ENCODE data around the gene TCTN1. TPM values are rescaled to one million over a fixed set of nuclear protein-coding genes. Genes with fewer than 3 reads are reported as not detected.
"Not testable (repeated sequence)": the region's sequence is repeated elsewhere in the genome, so short reads cannot be mapped to it uniquely, and the experiment has no call there.

TCTN1 gene
- total and polyA plus RNA-seq, 11 donors, result 12.6 to 27.7 (median 19.0) TPM

DNA sequence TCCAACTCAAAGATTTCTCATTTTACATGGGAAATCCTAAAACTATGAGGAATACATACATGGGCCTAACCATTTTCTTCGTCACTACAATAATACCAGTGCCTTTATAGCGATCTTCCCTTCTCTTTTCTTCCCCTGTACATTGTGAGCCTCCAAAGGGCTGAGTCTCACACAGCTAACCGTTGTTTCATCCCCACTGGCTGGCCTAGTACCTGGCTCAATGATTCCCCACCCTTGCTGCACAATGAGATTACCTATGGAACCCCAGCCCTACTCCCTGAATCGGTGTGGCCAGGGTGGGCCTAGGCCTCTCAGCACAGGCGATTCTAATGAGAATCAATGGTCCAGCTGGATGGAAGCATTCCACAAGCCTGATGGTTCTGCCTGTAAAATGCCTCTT, 46.9 kb upstream of the TCTN1 start:
- TF ChIP-seq POLR2A (IDR thresholded peaks at IDR 0.05), result no peak
- TF ChIP-seq, protein P1, sequence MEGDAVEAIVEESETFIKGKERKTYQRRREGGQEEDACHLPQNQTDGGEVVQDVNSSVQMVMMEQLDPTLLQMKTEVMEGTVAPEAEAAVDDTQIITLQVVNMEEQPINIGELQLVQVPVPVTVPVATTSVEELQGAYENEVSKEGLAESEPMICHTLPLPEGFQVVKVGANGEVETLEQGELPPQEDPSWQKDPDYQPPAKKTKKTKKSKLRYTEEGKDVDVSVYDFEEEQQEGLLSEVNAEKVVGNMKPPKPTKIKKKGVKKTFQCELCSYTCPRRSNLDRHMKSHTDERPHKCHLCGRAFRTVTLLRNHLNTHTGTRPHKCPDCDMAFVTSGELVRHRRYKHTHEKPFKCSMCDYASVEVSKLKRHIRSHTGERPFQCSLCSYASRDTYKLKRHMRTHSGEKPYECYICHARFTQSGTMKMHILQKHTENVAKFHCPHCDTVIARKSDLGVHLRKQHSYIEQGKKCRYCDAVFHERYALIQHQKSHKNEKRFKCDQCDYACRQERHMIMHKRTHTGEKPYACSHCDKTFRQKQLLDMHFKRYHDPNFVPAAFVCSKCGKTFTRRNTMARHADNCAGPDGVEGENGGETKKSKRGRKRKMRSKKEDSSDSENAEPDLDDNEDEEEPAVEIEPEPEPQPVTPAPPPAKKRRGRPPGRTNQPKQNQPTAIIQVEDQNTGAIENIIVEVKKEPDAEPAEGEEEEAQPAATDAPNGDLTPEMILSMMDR (IDR thresholded peaks at IDR 0.05), result no peak
- WGBS, 4 donors, result 92 to 98% (median 94%) methylated on average over 5 of the region's 5 CpGs
- peak overlapping the region in 4 of 12 donors; percentile 41 to 76 (median 66) for H3K27ac ChIP-seq
- DNase-seq, result no peak
- no peak overlapping the region for H3K4me3 ChIP-seq
- H3K9me3 ChIP-seq, result peaks cover 0 to 18% (median 7%) of the 10 kb centered on the region in 12 donors
- intact Hi-C loops (cut with DNase I), result no loop called here
- H3K4me1 ChIP-seq, result peaks cover 0 to 52% (median 32%) of the 10 kb centered on the region in 12 donors
- H3K27me3 ChIP-seq, result no peaks in the 10 kb centered on the region
- no peaks in the 10 kb centered on the region for H3K36me3 ChIP-seq
- ATAC-seq, result peak in 2 of 4 donors; percentile 6 to 31

DNA sequence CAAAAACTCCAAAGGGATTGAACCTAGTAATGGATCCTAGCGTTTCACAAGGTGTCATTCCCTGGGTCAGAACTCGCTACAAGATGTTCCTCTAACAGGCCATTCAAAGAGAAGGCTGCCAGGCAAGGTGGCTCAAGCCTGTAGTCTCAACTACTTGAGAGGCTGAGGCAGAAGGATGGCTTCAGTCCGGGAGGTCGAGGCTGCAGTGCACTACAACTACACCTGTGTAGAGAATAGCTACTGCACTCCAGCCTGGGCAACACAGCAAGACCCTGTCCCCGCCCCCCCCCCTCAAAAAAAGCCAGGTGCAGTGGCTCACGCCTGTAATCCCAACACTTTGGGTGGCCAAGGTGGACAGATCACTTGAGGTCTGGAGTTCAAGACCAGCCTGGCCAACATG, 45.2 kb upstream of the TCTN1 start:
- TF ChIP-seq, protein P1 (IDR thresholded peaks at IDR 0.05), result no peak
- TF ChIP-seq POLR2A (IDR thresholded peaks at IDR 0.05), result no peak
- Histone ChIP-seq H3K36me3 (no peaks in the 10 kb centered on the region), H3K4me1 (peaks cover 0 to 45% (median 25%) of the 10 kb centered on the region in 12 donors), H3K9me3 (peaks cover 0 to 19% (median 9%) of the 10 kb centered on the region in 12 donors), H3K27me3 (no peaks in the 10 kb centered on the region), H3K4me3 (no peak overlapping the region), H3K27ac (no peak overlapping the region)
- DNase-seq, result no peak
- intact Hi-C loops (cut with DNase I), result no loop called here
- WGBS, 4 donors, result 92 to 98% (median 96%) methylated on average over 5 to 6 of the region's 6 CpGs
- ATAC-seq, result no peak

DNA sequence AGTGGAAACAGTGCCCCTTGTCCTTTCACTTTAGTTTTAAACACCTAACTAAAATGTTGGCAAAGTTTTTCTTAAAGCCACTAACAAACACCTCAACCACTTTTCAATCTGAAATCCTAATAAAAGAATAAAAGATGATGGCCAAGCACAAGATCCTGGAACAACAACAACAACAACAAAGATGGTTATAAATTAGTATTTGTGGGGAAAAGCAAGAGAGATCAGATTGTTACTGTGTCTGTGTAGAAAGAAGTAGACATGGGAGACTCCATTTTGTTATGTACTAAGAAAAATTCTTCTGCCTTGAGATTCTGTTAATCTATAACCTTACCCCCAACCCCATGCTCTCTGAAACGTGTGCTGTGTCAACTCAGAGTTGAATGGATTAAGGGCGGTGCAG, 44.1 kb upstream of the TCTN1 start:
- H3K36me3 ChIP-seq; H3K27me3 ChIP-seq; H3K4me3 ChIP-seq; H3K27ac ChIP-seq; intact Hi-C loops (cut with DNase I); DNase-seq; ATAC-seq: not testable (repeated sequence)
- peaks cover 0 to 19% (median 9%) of the 10 kb centered on the region in 12 donors for H3K9me3 ChIP-seq
- peaks cover 0 to 45% (median 21%) of the 10 kb centered on the region in 12 donors for H3K4me1 ChIP-seq
- WGBS, 4 donors, result 57% methylated on average over 1 of the region's 2 CpGs; no CpG with 5 or more reads in 3 of the 4 donors

DNA sequence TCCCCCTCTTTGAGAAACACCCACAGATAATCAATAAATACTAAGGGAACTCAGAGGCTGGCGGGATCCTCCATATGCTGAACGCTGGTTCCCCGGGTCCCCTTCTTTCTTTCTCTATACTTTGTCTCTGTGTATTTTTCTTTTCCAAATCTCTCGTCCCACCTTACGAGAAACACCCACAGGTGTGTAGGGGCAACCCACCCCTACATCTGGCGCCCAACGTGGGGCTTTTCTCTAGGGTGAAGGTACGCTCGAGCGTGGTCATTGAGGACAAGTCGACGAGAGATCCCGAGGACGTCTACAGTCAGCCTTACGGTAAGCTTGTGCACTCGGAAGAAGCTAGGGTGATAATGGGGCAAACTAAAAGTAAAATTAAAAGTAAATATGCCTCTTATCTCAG, 43.1 kb upstream of the TCTN1 start:
- intact Hi-C loops (cut with DNase I), result not testable (repeated sequence)
- H3K4me1 ChIP-seq, result peaks cover 0 to 45% (median 24%) of the 10 kb centered on the region in 12 donors
- WGBS, 4 donors, result 96 to 98% (median 97%) methylated on average over 16 of the region's 16 CpGs

DNA sequence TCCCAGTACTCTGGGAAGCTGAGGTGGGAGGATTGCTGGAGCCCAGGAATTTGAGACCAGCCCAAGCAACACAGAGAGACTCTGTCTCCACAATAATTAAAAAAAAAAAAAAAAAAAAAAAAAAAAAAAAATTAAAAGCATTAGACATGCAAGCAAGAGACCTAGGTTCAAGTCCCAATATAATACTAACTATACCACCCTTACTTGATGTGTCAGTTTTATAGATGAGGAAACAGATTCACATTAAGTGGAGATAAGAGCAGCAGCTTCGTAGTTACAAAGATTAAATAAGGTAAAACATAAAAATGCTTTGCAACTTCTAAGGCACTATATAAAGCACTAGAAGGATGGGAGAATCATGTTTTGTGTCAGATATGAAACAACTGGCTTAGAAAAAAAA, 39.9 kb upstream of the TCTN1 start:
- Histone ChIP-seq H3K4me1 (peaks cover 2 to 62% (median 38%) of the 10 kb centered on the region in 12 donors), H3K9me3 (peaks cover 0 to 19% (median 9%) of the 10 kb centered on the region in 12 donors), H3K4me3 (no peak overlapping the region), H3K27ac (peak overlapping the region in 11 of 12 donors; percentile 11 to 98 (median 75)), H3K36me3 (no peaks in the 10 kb centered on the region), H3K27me3 (no peaks in the 10 kb centered on the region)
- DNase-seq, result no peak
- intact Hi-C loops (cut with DNase I), result no loop called here
- WGBS, 4 donors, result 53 to 68% (median 55%) methylated on average over 1 of the region's 1 CpG
- no peak for TF ChIP-seq POLR2A (IDR thresholded peaks at IDR 0.05)
- TF ChIP-seq, protein P1 (IDR thresholded peaks at IDR 0.05), result no peak
- ATAC-seq, result no peak

More for the DNA sequence above, 43.1 kb upstream of the TCTN1 start:
- H3K4me3 ChIP-seq, ATAC-seq, H3K36me3 ChIP-seq, H3K27me3 ChIP-seq, H3K27ac ChIP-seq, DNase-seq: not testable (repeated sequence)
- H3K9me3 ChIP-seq, result peaks cover 0 to 19% (median 9%) of the 10 kb centered on the region in 12 donors

DNA sequence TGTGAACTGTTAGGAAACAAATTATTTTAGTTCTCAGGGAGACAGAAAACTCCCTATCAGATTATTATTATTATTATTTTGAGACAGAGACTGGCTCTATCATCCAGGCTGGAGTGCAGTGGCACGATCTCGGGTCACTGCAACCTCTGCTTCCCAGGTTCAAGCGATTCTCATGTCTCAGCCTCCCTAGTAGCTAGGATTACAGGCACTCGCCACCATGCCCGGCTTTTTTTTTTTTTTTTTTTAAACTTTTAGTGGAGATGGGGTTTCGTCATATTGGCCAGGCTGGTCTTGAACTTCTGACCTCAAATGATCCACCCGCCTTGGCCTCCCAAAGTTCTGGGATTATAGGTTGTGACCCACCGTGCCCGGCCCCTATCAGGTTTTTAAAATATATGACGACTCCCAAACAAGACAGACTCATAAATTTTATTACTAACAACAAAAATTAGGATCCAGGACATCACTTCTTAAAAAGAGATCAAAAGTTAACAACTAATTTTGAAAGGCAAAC, 39.2 kb upstream of the TCTN1 start:
- Histone ChIP-seq H3K27ac (peak overlapping the region; percentile 11 to 98 (median 70)), H3K4me1 (peaks cover 2 to 69% (median 38%) of the 10 kb centered on the region in 12 donors), H3K9me3 (peaks cover 0 to 19% (median 8%) of the 10 kb centered on the region in 12 donors)
- H3K27me3 ChIP-seq; ATAC-seq; H3K4me3 ChIP-seq; H3K36me3 ChIP-seq; intact Hi-C loops (cut with DNase I); DNase-seq: not testable (repeated sequence)
- 85 to 93% (median 89%) methylated on average over 10 of the region's 10 CpGs for WGBS, 4 donors
